ENCODE results near the gene FAM193A. TPM values are rescaled to one million over a fixed set of nuclear protein-coding genes. Genes with fewer than 3 reads are reported as not detected.
"Not testable (repeated sequence)": the region's sequence is repeated elsewhere in the genome, so short reads cannot be mapped to it uniquely, and the experiment has no call there.

The FAM193A gene
- total RNA-seq, 2 donors from 2014 or later, result 14.6 to 17.0 TPM

DNA sequence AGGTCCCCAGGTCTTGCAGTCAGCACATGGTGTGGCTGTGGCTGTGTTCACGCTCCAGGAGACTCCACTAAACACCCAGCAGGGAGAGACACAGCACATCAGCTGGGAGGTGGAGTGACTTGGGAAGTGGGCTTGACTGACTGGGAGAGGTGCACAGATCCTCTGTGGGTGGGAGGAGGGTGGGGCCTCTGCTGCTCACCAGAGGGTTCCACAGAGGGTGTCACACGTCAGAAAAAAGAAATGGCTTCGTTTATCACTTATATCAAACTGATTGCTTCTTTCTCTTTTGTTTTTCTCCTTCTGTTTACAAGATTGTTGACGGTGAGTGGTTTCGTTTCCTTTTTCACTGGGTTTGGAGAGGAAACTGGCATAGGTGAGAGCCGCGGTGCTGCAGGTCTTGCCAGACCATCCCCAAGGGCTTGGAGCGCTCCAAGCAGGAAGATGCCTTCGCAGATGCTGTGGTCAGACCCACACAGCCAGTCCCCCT, 24.8 kb upstream of the FAM193A start:
- Histone ChIP-seq H3K9me3 (no peaks in the 10 kb centered on the region), H3K4me3 (no peak overlapping the region), H3K27me3 (no peaks in the 10 kb centered on the region), H3K27ac (no peak overlapping the region), H3K36me3 (peaks cover 52% of the 10 kb centered on the region), H3K4me1 (peaks cover 0 to 11% of the 10 kb centered on the region in 2 donors)
- TF ChIP-seq, protein P1, sequence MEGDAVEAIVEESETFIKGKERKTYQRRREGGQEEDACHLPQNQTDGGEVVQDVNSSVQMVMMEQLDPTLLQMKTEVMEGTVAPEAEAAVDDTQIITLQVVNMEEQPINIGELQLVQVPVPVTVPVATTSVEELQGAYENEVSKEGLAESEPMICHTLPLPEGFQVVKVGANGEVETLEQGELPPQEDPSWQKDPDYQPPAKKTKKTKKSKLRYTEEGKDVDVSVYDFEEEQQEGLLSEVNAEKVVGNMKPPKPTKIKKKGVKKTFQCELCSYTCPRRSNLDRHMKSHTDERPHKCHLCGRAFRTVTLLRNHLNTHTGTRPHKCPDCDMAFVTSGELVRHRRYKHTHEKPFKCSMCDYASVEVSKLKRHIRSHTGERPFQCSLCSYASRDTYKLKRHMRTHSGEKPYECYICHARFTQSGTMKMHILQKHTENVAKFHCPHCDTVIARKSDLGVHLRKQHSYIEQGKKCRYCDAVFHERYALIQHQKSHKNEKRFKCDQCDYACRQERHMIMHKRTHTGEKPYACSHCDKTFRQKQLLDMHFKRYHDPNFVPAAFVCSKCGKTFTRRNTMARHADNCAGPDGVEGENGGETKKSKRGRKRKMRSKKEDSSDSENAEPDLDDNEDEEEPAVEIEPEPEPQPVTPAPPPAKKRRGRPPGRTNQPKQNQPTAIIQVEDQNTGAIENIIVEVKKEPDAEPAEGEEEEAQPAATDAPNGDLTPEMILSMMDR (IDR thresholded peaks at IDR 0.05), result no peak
- DNase-seq (ENCODE audit: low spot score), result no peak

DNA sequence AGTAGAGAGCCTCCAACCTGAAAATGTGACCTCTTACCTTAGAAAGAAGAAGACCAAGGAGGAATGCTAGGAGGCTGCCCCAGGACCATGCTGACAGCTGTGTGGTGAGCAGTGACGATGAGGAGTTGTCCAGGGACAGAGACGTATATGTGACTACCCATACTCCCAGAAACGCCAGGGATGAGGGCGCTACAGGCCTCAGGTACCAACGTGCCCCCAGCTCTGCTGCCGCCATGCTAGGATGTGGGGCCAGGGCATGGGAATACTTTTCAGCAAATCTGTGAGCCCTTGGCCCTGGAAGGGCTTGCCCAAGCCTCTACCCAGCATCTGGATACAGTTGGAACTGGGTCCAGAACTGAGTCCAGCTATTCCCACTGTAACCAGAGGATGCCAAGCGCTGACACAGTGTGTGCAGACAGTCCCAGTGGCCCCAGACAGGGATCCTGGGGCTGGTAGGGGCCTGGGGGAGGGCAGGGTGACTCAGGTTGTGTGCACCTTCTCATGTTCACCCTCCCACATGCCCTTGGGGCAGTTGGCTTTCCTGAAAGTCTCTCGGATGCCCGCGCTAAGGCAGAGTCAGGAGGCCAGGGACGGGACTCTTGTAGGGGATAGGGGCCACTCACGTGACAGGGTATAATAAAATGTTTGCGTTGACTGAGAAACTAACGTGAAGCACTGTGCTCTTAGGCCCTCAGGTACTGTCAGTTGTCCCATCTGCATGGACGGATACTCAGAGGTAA, 23.9 kb upstream of the FAM193A start:
- H3K27ac ChIP-seq, result no peak overlapping the region
- H3K9me3 ChIP-seq, result no peaks in the 10 kb centered on the region
- DNase-seq (ENCODE audit: low spot score), result no peak
- no peak overlapping the region for H3K4me3 ChIP-seq
- peaks cover 48% of the 10 kb centered on the region for H3K36me3 ChIP-seq
- TF ChIP-seq, protein P1 (IDR thresholded peaks at IDR 0.05), result no peak
- peaks cover 0 to 14% of the 10 kb centered on the region in 2 donors for H3K4me1 ChIP-seq
- no peaks in the 10 kb centered on the region for H3K27me3 ChIP-seq

- H3K9me3 ChIP-seq; DNase-seq (ENCODE audit: low spot score); H3K27ac ChIP-seq; H3K27me3 ChIP-seq; H3K4me3 ChIP-seq: not testable (repeated sequence)
- Histone ChIP-seq H3K4me1 (peaks cover 0 to 14% of the 10 kb centered on the region in 2 donors), H3K36me3 (peaks cover 40% of the 10 kb centered on the region)
These were observed 22.3 kb upstream of the FAM193A start for GRCh38 chr4:2514193-2514592.

DNA sequence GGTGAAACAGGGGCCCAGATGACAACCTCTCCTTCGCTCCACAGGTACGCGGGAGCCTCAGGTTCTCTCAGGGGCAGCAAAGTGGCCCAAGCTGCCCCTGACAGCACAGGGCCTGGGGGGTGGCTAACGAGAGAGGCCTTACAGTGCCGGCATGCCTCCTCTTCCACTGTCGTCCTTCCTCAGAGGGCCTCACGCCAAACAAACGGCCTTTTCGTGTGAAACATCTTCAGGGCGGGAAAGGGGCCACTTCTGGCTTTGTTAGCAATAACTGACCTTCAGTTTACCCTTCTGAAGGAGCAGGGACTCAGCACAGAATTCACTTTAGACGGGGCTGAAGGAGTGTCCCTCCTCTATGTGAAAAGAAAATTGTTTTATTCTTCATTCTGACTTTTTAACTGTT, 21.5 kb upstream of the FAM193A start:
- H3K4me1 ChIP-seq, result peaks cover 0 to 14% of the 10 kb centered on the region in 2 donors
- H3K4me3 ChIP-seq; H3K27me3 ChIP-seq; H3K27ac ChIP-seq; DNase-seq (ENCODE audit: low spot score); H3K9me3 ChIP-seq: not testable (repeated sequence)
- H3K36me3 ChIP-seq, result peaks cover 37% of the 10 kb centered on the region

- no peaks in the 10 kb centered on the region for H3K27me3 ChIP-seq
- no peak overlapping the region for H3K4me3 ChIP-seq
- peak; percentile 66 for DNase-seq (ENCODE audit: low spot score)
- H3K9me3 ChIP-seq, result no peaks in the 10 kb centered on the region
- TF ChIP-seq, protein P1 (IDR thresholded peaks at IDR 0.05), result no peak
- peak overlapping the region; percentile 54 to 64 for H3K27ac ChIP-seq
- peaks cover 31% of the 10 kb centered on the region for H3K36me3 ChIP-seq
- peaks cover 0 to 14% of the 10 kb centered on the region in 2 donors for H3K4me1 ChIP-seq
These were observed 20.5 kb upstream of the FAM193A start for GRCh38 chr4:2515830-2516550.

DNA sequence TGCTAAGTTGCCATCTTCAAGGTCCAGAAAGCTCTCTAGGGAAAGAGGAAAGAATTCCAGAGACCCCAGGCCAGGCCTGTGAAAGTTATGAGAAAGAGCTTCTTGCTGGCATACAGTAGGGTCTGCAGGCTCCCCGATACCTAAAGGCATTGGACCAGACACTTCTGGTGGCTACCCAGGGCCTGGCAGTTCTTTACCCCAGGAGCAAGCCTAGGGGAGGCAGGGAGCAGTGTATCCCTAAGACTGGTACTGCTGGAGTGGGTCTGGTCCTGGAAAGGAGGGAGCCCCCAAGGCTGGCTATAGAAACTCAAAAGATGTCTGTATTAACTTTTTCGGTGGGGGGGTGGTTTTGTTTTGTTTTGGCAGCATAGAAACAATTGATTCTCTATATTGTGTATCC, 19.8 kb upstream of the FAM193A start:
- Histone ChIP-seq H3K4me3 (no peak overlapping the region), H3K4me1 (peaks cover 0 to 14% of the 10 kb centered on the region in 2 donors), H3K27me3 (no peaks in the 10 kb centered on the region), H3K27ac (peak overlapping the region in 1 of 2 donors; percentile 54), H3K36me3 (peaks cover 30% of the 10 kb centered on the region), H3K9me3 (no peaks in the 10 kb centered on the region)
- DNase-seq (ENCODE audit: low spot score), result no peak
- TF ChIP-seq, protein P1 (IDR thresholded peaks at IDR 0.05), result no peak
